HG03342 (cell line): ENCODE results near the gene CCR7.

Experiments used
- ATAC-seq: cut with Tn5 transposase; IDR thresholded peaks from one replicate; pipeline ENCODE4 v1.9.1; 2021; ENCODE audit warnings: mild to moderate bottlenecking, moderate library complexity; ENCODE audit not compliant: unreplicated experiment

The CCR7 gene, protein sequence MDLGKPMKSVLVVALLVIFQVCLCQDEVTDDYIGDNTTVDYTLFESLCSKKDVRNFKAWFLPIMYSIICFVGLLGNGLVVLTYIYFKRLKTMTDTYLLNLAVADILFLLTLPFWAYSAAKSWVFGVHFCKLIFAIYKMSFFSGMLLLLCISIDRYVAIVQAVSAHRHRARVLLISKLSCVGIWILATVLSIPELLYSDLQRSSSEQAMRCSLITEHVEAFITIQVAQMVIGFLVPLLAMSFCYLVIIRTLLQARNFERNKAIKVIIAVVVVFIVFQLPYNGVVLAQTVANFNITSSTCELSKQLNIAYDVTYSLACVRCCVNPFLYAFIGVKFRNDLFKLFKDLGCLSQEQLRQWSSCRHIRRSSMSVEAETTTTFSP

DNA sequence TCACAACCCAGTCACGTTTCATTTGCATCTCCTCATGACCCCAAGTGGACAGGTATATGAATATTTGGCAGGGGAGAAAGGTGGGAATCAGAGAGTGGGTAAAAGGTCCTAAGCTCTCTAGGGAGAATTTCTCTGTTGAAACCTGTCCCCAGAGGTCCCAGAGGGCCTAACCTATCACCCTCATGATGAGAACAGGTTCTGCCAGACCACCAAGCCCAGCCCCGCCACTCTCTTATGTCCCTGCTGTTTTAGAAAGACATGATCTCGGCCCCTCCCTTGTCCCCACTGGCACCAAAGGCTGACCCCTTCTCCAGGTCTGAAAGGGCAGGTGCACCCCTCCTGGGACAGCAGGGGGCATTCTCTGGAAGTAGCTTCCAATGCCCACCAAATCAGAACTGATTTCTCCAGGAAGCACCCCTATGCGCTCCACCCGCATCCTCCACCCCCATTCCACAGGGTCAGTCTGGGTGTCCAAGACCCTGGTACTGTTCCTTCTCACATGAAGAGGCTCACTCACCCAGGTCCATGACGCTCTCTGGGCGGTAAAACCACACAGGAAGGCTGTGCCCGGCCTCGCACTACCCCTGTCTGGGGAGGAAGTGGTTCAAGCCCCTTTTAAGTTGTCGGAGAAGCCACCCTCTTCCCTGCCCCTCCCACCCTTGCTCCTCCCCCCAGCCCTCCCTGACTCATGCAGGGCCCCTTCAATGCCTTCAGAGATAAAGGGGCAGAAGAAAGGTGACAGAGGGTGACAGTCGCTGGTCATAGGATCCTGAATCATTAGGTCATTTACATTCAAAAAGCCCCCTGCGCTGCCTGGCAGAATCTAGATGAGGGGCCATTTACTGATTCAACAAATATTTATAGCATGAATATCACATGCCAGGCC is at the start of gene CCR7:
Gene CCR7 (minus strand): TSS at position 590 of the 886 bp plus-strand sequence. CDS start 63 bp downstream, at position 527.
- ATAC-seq: no peak

DNA sequence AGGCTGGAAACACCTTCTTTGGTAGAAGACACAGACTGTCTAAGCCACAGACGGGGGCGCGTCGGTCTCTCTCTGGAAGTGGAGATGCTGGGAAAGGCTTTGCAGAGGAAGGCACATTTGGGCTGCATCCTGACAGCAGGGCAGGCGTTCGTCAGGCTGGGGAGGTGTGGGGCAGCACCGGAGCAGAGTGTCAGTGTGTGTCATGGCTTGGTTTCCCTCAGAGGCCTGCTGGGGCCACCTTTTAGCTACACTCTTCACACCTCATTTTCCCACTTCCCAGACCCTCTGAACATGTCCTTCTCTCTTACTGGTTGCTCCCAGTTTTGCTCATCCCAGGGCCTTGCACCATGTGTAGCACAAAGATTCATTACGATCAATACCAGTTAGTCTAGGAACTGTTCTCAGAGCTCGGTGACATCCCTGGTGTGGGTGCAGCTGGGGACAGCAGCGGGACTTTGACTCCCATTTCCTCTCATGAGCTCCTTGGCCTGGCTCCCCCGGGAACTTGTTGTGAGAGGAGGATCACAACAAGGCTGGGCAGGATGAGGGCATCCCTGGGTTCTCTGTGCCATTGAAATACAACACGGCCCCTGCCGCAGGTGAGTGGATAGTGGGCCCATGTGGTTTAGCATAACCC is 49.3 kb upstream of the CCR7 start:
- no peak for ATAC-seq

DNA sequence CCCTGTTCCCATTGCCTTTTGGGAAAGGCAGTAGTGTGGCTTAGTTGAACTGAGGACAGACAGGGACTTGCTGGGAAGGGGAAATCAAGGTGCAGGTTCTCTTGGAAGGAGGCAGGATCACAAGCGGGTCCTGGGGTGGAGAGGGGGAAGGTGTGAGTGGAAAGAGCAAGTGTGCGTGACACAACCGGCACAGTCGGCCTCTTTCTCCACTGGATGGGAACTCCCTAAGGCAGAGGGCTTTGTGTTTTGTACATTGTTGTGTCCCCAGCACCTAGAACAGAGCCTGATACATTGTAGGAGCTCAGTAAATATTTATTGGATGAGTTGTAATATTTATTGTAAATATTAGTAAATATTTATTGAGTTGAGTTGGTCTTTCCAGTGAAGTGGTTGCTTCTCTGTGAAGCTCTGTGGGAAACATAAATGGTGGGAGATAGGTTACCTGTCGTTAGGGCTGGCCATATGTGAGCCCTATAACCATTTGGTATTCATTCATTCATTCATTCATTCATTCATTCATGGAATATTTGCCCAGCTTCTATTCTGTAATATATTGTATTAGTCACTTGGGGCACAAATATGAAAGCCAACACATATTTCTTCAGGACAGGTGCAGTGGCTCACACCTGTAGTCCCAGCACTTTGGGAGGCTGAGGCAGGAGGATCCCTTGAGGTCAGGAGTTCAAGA is 48.3 kb upstream of the CCR7 start:
- no peak for ATAC-seq

GRCh38 chr17:40612599-40613244 is 47.5 kb upstream of the CCR7 start:
- no peak for ATAC-seq

- ATAC-seq: no peak
These were observed 46.7 kb upstream of the CCR7 start for GRCh38 chr17:40611840-40612474.

- no peak for ATAC-seq
These were observed 45.1 kb upstream of the CCR7 start for GRCh38 chr17:40610359-40610758.

DNA sequence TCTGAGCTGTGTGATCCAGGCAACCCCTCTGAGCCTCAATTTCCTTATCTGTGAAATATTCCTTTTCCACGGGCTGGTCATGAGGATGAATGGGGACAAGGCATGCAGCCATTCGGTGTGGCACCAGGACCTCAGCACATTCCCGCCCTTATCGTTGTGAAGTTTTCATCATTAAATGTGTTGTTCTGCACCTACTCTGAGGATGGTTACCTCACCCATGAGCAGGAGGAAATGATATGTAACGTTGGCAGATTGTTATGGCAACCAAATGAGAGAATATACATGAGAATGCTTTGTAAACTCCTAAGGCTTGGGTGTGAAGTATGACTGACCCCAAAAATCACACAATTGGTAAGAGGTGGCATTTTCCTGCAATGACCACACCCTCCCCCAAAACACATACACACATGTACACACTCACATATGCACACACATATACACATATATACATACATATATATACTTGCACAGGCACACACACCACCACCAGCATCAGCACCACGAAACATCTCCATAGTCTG is 42.8 kb upstream of the CCR7 start:
- ATAC-seq: no peak

GRCh38 chr17:40607641-40608040 is 42.4 kb upstream of the CCR7 start:
- ATAC-seq: no peak

GRCh38 chr17:40606548-40607353 is 41.5 kb upstream of the CCR7 start:
- no peak for ATAC-seq

- no peak for ATAC-seq
These were observed 40.0 kb upstream of the CCR7 start for GRCh38 chr17:40605306-40605705.

DNA sequence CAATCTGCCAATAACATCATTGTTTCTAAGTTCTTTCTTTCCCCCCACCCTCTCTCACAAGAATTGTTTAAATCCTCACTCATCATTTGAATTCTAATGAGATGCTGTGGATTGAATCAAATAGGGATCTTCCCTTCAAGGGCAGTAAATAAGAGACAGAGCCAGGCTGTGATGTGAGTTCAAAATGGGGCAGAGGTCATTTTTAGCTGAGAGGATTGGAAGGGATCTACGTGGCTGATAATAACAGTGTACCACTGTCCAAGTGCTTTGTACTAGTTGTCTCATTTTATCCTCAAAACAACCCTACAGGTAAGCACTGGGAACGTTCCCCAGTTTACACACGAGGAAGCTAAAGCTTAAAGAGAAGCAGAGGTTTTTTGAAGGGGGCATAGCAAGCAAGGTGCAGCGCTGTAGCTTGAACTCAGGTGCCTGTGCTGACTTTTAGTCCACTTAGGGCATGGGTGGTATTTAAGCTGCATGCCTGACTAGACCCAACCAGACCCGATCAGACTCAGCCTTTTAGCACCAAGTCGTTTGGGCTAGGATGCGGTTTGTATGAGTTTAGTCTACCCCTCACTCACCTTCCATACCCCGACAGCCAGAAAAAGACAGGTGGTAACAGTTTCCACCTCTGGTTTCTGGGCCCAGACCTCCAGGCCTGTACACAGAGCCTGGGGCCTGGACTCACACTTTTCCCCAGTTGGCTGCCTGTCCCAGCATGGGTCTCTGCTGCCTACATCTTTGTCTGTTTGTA is 39.2 kb upstream of the CCR7 start:
- ATAC-seq: no peak

DNA sequence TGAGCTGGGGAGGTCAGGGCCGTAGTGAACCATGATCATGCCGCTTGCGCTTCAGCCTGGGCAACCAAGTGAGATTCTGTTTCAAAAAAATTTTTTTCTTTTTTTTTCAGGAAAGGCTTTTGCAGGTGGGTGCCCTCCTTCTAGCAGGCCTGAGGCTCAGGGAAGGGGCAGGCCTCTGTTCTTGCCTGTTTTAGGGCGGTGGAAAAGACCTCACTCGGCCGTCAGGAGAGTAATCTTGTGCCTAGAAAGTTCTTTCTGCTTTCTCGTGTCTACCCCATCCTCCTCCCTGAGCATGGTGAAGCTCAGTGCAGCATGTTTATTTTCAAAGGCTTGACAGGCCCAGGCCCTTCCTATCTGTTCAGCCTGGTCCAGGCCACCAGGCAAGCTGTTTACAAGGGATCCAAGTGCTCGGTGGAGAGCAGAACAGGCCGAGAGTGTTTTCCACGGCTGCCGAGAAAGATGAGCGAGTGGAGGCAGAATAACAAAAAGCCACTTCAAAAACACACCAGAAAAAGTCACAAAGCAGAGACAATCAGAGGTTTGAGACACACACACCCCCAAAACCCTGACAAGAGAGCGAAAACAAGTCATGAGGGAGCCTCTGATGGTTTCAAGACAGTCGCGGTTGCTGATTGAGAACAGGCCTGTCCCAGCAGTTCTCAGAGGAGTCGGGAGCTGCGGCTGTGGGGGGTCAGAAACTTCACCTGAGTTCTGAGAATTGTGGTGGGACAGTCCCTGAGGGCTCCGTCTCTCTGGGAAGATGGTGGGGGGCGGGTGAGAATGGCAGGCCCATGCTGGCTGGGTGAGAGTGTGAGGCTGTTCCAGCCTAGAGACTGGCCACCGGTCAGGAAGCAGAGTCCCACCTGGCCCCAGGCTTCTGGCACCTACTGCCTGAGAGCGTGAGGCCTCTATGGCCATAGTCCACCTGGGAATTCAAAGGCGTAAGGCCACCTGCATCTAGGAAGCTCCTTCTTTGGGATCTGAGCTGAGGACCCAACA is 37.5 kb upstream of the CCR7 start:
- no peak for ATAC-seq

GRCh38 chr17:40600486-40601046 is 35.3 kb upstream of the CCR7 start:
- ATAC-seq: no peak

DNA sequence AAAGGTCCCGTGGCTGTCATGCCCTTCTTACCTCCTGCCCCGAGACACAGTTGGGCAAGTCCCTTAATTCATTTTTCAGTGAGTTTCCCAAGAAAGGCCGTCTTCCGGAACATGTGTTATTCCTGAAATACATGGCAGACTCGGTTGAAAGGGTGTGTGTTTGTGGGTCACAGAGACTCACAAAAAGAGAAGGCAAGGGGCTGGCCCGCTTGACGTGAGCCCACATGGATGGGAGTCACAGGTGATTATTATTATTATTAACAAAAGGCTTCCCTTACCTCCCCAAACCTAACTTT is 34.1 kb upstream of the CCR7 start:
- ATAC-seq: no peak

DNA sequence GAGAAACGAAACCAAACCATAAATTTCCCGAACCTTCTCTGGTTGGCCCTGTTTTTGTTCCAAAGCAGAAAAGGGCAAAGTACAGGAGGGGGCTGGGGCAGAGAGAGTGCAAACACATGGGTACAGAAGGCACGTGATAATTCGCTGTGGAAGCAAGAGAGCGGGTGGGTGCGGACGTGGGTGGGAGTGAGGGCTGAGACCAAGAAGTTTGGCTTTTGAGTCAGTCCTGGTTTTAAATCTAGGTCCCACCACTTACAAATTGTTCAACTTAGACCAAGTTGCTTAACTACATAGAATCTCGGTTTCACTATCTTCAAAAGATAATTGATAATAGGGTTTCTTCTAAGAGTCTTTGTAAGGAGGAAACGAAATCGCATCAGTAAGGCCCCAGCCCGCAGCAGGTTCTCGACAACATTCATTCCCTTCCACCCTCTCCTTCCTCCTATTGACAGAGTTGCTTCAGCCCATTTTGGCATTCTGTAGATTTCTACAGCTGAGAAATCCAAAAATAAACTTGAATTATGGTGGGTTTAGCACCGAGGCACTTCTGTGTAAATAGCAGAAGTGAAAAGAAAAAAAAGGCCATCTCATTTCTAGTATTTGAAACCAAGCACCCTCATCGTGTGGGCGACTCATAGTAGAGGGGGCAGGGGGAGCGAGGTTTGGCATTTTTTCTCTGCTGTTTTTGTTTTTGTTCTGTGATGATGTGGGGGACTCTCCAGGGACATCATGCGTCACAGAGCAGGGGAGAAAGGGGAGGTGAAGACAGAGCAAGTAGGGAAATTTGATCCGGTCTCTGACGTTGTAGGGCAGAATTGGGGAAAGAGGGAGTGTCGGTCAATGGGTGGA is 33.6 kb upstream of the CCR7 start:
- ATAC-seq: peak; percentile 66

GRCh38 chr17:40598301-40598618 is 33.0 kb upstream of the CCR7 start:
- ATAC-seq: no peak
